GM23338 (cell line): ENCODE data around the gene BIN1.

ENCODE experiments used
- ETS1 ChIP-seq: IDR thresholded peaks from 2 replicates; pipeline ENCODE4 v1.6.1; 2016; ENCODE audit warnings: antibody characterized with exemption
- EZH2 ChIP-seq: fragments of 200-600 bp; sonication (generic); IDR thresholded peaks from one replicate; pipeline ENCODE4 v1.8.0; 2017; ENCODE audit warnings: antibody characterized with exemption, mild to moderate bottlenecking, low read depth; ENCODE audit not compliant: unreplicated experiment
- ZNF114 ChIP-seq: fragments of 250-450 bp; sonication (Bioruptor Pico); IDR thresholded peaks from 2 replicates; pipeline ENCODE4 v1.5.0; 2020; ENCODE audit warnings: mild to moderate bottlenecking, moderate library complexity
- TF ChIP-seq, protein P1 (sequence below), 2 experiments: fragments of 200-600 bp in 1 of 2; sonication (generic) in 1 of 2; conservative IDR thresholded peaks; 2 replicates each; pipeline versions ENCODE4 v1.5.1 to v1.6.1; 2016 to 2017; ENCODE audit warnings: antibody characterized with exemption in 2 of 2, low read depth in 2 of 2, mild to moderate bottlenecking in 2 of 2, moderate library complexity in 1 of 2
- TF ChIP-seq, protein P2 (sequence below): IDR thresholded peaks from one replicate; pipeline ENCODE4 v1.6.1; 2018; ENCODE audit warnings: antibody characterized with exemption; ENCODE audit not compliant: unreplicated experiment

DNA sequence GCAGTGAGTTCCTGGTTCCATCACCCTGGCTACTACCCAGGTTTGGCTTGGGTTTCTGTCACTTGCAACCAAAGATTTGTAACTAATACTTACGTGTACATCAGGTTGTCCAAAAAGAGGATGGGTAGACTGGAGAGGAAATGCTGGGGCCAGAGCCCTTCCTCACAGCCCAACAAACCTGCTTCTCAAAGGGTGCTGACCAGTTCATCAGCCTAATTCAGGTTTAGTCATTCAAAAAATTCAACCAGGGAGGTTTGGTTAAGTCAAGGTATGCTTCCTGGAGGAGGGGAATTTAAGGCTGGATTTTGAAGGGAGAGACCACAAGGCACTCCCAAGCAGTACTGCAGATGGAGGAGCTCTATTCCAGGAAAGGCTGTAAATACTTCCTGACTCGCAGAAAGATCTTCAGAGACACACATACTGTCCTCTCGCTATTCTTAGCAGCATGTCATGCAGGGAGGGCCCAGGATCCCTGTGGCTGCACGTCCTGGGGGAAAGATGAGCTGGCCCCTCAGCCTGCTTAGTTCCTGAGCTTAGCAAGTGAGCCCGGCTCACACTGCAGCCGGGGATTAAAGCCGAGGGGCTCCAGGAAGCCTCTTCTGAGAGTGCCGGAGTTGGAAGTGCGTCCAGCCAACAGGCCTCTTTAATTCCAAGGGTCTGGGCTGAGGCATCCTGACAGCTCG is 40.0 kb upstream of the BIN1 start:
- TF ChIP-seq, protein P1, sequence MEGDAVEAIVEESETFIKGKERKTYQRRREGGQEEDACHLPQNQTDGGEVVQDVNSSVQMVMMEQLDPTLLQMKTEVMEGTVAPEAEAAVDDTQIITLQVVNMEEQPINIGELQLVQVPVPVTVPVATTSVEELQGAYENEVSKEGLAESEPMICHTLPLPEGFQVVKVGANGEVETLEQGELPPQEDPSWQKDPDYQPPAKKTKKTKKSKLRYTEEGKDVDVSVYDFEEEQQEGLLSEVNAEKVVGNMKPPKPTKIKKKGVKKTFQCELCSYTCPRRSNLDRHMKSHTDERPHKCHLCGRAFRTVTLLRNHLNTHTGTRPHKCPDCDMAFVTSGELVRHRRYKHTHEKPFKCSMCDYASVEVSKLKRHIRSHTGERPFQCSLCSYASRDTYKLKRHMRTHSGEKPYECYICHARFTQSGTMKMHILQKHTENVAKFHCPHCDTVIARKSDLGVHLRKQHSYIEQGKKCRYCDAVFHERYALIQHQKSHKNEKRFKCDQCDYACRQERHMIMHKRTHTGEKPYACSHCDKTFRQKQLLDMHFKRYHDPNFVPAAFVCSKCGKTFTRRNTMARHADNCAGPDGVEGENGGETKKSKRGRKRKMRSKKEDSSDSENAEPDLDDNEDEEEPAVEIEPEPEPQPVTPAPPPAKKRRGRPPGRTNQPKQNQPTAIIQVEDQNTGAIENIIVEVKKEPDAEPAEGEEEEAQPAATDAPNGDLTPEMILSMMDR (conservative IDR thresholded peaks at IDR 0.05; ENCODE audit: low read depth in 2 of 2) = no peak
- TF ChIP-seq ETS1 (no peak), EZH2 (no peak), ZNF114 (CRISPR knock-in tag) (no peak)
- TF ChIP-seq, protein P2, sequence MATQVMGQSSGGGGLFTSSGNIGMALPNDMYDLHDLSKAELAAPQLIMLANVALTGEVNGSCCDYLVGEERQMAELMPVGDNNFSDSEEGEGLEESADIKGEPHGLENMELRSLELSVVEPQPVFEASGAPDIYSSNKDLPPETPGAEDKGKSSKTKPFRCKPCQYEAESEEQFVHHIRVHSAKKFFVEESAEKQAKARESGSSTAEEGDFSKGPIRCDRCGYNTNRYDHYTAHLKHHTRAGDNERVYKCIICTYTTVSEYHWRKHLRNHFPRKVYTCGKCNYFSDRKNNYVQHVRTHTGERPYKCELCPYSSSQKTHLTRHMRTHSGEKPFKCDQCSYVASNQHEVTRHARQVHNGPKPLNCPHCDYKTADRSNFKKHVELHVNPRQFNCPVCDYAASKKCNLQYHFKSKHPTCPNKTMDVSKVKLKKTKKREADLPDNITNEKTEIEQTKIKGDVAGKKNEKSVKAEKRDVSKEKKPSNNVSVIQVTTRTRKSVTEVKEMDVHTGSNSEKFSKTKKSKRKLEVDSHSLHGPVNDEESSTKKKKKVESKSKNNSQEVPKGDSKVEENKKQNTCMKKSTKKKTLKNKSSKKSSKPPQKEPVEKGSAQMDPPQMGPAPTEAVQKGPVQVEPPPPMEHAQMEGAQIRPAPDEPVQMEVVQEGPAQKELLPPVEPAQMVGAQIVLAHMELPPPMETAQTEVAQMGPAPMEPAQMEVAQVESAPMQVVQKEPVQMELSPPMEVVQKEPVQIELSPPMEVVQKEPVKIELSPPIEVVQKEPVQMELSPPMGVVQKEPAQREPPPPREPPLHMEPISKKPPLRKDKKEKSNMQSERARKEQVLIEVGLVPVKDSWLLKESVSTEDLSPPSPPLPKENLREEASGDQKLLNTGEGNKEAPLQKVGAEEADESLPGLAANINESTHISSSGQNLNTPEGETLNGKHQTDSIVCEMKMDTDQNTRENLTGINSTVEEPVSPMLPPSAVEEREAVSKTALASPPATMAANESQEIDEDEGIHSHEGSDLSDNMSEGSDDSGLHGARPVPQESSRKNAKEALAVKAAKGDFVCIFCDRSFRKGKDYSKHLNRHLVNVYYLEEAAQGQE = no peak
